D341Med (cell line): ENCODE data around the gene ARPC1A.
A peak's percentile ranks its signal among the peaks of the same experiment; 100 is the strongest.
"Not testable (repeated sequence)": the region's sequence is repeated elsewhere in the genome, so short reads cannot be mapped to it uniquely, and the experiment has no call there.

Experiments used
- DNase-seq: peaks from one replicate; pipeline ENCODE4 v3.0.0; 2012; ENCODE audit warnings: low spot score

ARPC1A gene

DNA sequence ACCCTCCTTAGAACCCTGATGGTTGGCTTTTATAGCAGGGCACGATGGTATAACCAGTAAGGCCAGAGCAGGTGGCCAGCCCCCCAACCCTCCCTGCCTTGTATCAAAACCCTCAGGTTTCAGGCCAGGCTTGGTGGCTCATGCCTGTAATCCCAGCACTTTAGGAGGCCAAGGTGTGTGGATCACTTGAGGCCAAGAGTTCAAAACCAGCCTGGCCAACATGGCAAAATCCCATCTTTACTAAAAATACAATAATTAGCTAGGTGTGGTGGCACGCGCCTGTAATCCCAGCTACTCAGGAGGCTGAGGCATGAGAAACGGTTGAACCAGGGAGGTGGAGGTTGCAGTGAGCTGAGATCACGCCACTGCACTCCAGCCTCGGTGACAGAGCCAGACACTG, 3.0 kb upstream of the ARPC1A start:
- not testable (repeated sequence) for DNase-seq

DNA sequence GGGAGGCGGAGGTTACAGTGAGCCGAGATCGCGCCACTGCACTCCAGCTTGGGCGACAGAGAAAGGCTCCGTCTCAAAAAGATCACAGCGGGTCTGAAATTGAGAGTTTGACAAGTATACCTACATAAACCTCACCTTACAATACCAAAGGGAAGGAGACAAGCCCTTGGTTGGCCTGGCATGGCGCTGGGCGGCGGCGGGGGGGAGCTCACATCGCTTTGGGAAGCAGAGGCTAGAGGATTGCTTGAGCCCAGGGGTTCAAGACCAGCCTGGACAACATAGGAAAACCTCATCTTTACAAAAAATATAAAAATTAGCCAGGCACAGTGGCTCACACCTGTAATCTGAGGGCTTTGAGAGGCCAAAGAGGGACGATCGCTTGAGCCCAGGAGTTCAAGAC, 1.1 kb upstream of the ARPC1A start:
- no peak for DNase-seq

DNA sequence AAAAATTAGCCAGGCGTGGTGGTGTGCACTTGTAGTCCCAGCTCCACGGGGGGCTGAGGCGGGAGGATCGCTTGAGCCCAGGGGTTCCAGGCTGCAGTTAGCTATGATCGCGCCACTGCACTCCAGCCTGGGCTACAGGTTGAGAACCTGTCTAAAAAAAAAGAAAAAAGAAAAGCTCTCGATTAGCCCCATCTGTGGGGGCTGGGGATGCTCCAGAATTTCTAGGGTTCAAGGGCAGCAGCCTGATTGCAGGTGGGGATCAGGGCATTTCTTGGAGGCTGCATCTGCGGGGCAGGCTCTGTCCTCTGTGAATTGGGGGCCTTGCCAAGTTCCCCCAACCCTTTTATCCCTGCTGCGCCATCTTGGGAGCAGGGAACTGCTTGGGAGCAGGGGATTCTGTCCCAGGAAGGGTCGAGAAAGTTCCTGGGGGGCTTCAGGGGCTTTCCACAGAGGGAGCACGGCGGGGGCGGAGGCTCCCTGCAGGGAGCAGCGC, 651 bp upstream of the ARPC1A start:
- peak; percentile 45 for DNase-seq

DNA sequence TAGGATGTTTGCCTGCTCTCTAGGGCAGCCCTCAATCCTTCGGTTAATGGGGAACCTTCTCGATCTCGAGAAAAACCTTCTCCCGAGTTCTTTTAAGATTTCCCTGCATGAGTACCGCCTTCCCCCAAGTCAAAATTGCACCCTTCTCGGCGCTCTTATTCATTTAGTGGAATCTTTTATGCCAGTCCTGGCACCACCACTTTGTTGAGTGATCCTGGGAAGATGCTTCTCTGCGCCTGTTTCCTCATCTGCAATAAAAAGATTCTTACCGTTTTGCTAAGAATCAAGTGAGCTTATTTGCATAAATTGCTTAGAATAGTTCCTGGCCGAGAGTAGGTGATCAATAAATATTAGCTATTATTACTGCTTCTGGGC, 697 bp downstream of the ARPC1A start:
- DNase-seq = peak; percentile 18

DNA sequence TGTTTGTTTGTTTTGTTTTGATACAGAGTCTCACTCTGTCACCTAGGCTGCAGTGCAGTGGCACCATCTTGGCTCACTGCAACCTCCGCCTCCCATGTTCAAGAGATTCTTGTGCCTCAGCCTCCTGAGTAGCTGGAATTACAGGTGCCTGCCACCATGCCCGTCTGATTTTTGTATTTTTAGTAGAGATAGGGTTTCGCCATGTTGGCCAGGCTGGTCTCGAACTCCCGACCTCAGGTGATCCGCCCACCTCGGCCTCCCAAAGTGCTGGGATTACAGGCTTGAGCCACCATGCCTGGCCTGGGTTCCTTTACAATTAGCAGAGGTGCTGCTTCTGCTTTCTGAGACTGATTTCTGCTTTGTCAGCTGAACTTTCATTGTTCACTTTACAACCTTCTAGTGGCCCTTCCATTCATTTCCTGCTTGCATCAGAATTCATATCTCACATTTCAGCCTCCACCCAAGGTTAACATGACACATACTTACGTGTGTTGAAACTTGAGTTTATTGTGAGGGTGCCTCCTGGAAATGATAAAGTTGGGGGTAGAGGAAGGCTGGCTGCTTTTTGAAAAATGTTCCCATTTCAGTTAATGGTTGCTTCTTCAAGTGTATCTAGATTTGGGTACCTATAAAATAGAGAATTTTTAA, 4.7 kb downstream of the ARPC1A start:
- DNase-seq = not testable (repeated sequence)

DNA sequence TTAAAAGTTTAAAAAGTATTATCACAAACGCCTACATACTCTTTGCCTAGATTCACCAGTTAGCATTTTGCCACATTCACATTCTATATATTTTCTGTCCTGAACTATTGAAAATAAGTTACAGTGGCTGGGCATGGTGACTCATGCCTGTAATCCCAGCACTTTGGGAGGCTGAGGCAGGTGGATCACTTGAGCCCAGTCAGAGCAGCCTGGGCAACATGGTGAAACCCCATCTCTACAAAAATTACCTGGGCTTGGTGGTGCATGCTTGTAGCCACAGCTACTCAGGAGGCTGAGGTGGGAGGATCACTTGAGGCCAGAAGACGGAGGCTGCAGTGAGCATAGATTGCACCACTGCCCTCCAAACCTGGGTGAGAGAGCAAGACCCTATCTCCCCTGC, 5.3 kb downstream of the ARPC1A start:
- no peak for DNase-seq

DNA sequence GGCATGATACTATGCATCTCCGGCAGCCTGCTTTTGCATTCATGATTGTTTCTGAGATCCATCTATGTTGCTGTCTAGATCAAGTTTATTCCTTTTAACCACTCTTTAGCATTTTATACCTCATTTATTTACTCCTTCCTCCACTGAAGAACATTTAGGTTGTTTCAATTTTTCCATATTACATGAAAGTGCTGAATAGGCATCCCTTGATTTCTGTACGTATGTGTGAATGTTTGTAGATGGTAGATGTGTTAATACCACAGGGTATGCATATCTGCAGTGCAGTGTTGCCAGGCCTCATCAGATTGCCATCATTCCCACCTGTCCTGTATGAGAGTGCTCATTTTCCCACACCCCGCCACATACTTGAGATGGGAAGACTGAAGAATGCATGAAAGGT, 13.9 kb downstream of the ARPC1A start:
- DNase-seq = no peak

DNA sequence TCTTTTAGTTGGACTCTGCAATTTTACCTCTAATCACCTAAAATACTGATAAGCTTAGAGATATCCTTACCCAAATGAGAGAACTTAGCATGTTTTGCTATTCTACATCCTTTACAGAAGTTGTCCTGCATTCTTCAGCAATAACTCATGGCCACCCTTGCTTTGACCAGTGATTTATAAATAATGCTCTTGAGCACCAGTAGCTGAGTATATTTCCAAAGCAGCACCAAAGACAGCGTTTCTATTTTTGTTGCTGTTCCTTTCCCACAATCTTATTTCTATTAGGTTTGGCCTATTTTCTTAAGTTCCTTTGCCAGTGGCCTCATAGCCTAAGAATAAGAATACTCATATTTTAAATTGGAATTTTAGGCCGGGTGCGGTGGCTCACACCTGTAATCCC, 15.0 kb downstream of the ARPC1A start:
- DNase-seq = no peak

DNA sequence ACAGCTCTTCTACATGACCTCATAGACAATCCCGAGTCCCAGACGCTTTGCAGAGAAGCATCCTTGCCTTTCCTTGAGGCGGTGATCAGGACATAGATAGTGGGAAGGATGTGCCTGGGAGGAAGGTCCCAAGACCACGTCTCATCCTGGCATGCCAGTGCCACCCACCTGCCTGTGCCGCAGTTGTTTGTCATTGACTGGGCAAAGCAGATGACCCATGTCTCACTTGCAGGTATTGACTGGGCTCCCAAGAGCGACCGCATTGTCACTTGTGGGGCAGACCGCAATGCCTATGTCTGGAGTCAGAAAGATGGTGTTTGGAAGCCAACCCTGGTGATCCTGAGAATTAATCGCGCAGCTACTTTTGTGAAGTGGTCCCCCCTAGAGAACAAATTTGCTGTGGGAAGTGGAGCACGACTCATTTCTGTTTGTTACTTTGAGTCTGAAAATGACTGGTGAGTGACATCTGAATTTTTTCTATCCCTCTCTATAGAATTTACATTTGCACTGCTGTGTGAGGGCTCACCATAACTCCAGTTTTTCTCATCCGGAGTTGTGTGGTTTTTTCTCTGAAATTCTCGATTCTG, 18.5 kb downstream of the ARPC1A start:
- DNase-seq = no peak

DNA sequence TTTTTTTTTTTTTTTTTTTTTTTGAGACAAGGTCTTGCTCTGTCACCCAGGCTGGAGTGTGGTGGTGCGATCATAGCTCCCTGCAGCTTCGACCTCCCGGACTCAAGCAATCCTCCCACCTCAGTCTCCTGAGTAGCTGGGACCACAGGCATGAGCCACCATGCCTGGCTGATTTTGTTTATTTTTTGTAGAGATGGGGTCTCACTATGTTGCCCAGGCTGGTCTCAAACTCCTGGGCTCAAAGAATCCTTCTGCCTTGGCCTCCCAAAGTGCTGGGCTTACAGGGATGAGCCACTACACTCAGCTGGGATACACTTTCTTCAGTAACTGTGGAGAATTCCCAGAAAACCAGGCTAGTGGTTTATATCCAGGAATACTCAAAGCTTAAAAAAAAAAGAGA, 24.9 kb downstream of the ARPC1A start:
- not testable (repeated sequence) for DNase-seq

DNA sequence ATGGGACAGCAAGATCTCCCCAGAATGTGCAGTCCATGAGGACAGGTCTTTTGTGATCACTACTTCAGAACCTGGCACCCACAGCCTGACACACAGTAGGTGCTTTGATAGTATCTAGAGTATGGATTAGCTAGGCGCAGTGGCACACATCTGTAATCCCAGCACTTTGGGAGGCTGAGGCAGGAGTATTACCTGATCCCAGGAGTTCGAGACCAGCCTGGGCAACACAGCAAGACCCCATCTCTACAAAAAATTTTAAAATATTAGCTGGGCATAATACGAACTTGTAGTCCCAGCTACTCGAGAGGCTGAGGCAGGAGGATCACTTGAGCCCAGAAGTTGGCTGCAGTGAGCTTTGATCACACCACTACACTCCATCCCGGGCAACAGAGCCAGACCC, 26.5 kb downstream of the ARPC1A start:
- no peak for DNase-seq

DNA sequence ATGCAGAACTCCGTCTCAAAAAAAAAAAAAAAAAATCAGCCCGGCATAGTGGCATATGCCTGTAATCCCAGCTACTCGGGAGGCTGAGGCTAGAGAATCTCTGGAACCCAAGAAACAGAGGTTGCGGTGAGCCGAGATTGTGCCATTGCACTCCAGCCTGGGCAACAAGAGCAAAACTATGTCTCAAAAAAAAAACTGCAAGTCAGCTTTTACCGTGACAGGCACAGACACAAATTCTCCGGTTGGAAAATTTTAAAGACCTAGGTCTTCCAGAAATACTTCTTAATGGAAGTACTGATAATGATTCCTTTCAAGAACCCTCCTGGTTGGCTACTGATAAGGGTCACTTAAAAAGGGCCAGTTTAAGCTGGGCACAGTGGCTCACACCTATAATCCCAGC, 29.4 kb downstream of the ARPC1A start:
- DNase-seq = no peak

DNA sequence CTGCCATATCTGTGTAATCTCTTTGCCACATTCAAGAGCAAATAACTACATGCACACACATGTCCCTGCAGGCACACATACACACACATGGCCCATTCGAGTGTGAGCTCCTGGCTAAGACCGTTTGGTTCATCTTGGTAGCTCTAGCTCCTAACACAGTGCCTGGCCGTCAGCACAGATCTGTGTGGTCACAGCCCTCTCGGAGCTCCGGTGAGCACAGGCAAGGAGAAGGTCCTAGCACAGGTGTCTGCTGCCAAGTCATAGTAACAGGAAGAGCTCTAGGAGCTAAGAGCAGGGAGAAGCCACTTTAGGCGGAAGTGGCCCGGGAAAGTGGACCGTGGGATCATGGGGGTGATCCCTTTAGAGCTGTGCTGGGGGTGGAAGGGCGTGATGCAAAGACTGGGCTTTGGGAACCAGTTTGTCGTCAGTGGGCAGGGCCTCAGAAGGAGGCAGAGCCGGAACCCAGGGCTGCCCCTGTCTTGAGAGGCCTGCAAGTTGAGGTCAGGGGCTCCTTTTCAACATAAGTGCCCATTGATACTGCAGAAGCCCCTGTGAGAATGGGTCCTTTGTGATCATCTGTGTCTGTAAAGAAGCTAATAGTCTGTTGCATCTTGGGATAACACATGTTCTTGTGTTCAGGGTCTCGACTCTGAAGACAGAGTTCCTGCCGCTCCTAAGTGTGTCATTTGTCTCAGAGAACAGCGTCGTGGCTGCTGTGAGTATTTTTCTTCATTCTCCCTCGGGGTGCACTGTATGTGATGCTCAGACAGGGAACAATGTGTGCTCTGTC, 32.2 kb downstream of the ARPC1A start:
- no peak for DNase-seq

DNA sequence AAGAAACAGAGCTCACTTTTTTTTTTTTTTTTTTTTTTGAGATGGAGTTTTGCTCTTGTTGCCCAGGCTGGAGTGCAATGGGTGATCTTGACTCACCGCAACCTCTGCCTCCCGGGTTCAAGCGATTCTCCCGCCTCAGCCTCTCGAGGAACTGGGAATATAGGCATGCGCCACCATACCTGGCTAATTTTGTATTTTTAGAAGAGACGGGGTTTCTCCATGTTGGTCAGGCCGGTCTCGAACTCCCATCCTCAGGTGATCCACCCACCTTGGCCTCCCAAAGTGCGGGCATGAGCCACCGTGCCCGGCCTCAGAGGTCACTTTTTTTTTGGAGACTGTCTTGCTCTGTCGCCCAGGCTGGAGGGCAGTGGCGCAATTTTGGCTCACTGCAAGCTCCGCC, 32.8 kb downstream of the ARPC1A start:
- not testable (repeated sequence) for DNase-seq

DNA sequence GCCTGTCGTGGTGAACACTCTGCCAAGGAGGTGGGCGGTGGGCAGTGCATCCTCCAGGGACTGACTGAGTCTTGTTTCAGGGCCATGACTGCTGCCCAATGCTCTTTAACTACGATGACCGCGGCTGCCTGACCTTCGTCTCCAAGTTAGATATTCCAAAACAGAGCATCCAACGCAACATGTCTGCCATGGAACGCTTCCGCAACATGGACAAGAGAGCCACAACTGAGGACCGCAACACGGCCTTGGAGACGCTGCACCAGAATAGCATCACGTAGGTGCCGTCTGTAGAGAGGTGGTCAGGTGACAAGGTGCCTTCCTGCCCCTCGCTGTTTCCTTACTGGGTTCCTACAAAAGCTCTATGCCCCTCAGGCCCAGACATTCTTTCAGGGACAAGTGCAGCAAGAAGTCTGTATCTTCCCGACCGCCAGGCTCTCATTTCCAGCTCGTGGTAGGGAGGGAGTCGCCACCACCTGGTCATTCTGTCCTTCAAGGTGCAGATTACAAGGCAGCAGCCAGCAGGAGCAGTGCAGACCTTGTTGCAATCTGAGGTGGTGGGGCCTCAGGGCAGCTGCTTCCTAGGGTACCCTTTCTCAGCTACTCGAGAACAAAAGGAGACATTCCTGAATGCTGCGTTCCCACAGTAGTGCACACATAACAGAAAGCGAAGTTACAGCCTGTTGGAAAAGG, 33.9 kb downstream of the ARPC1A start:
- DNase-seq = peak; percentile 21

DNA sequence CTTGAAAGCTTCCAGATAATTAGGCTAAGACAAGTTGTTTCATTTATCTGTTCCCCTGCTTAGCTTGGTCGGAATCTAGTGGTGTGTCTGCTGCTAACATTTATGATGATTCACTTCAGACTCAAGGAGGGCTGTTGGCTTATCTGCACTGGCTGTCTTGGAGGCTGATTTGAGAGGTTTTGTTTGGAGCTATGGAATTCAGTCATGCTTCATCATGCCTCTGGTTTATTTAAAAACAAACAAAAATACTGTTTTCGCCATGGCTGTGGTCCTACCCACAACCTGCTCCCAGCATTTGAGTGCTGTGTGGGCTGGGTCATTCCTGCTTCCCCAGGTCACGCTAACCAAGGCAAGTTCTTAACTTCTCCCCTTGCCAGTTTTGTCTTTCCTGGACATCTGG, 37.1 kb downstream of the ARPC1A start:
- no peak for DNase-seq

DNA sequence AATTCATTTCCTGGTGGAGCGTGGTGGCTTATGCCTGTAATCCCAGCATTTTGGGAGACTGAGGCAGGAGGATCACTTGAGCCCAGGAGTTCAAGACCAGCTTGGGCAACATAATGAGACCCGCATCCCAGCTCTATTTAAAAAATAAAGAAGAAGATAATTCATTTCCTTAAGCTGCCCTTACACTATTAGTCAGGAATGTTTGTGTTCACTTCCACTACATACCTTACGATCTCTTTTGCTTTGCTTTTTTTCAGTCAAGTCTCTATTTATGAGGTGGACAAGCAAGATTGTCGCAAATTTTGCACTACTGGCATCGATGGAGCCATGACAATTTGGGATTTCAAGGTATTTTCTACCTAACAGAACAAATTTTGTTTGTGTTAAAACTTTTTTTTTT, 37.6 kb downstream of the ARPC1A start:
- no peak for DNase-seq

DNA sequence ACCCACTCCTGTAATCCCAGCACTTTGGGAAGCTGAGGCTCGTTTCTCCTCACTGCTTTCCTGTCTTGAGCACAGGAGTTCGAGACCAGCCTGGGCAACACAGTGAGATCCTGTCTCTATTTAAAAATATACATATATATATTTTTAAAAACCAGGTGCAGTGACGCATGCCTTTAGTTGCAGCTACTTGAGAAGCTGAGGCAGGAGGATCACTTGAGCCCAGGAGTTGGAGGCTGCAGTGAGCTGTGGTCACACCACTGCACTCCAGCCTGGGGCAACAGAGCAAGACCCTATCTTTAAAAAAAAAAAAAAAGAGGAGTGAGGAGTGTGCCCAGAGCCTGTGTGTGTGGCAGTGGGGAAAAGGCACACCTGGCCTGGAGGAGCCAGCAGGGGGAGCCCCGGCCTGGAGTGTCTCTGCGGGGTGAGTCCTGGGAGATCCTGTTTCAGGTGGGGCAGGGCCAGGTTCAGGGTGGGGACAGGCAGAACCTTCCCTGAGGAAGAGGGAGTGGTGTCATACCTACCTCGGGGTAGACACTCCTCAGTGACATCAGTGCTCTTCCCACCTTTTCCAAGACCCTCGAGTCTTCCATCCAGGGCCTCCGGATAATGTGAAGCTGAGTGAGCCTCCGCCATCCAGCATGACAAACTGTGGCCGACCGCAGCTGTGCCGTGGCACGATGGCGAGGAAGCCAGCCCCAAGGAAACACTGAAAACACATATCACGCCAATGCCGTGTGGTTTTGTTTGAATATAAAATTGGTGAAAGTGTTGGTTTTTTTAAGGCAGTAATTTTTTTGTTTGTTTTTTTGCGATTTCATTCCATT, 39.8 kb downstream of the ARPC1A start:
- DNase-seq = peak; percentile 84

DNA sequence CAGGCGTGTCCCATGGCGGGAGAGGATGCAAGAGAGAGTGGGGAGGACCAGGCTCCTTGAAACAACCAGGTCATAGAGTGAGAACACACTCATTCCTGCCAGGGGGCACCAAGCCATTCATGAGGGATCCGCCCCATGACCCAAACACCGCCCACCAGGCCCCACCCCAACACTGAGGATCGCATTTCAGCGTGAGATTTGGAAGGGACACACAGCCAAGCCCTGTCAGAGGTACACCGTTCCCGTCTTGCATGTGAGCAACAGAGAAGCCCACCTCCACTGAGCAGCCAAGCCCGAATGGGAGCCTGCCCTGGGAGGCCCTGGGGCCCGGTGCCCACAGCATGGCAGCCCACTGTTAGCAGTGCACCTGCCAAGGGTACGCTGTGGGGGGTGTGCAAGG, 40.9 kb downstream of the ARPC1A start:
- peak; percentile 28 for DNase-seq

DNA sequence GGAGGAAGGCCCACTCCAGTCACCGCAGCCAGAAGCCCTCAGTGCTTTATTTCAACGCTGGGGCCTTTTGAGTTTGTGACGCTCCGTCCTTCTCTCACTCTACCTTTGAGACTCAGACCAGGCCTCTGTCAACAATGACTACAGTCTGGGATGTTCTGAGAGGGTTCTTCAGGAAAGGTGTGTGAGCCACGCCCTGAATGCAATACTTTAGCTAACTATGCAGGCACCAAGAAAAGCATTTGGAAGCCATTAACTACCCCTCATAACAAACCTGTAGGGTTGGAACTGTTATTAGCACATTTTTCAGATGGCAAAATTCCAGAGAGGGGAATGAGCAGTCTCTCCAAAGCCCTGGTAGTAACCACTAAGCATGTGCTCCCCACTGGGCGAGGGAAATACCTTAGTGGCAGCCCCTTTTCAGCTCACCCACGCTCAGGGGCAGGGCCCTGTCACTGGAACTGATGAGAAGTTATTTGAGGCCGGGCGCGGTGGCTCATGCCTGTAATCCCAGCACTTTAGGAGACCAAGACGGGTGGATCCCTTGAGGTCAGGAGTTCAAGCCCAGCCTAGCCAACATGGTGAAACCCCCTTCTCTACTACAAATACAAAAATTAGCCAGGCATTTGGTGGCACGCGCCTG, 43.2 kb downstream of the ARPC1A start:
- no peak for DNase-seq

DNA sequence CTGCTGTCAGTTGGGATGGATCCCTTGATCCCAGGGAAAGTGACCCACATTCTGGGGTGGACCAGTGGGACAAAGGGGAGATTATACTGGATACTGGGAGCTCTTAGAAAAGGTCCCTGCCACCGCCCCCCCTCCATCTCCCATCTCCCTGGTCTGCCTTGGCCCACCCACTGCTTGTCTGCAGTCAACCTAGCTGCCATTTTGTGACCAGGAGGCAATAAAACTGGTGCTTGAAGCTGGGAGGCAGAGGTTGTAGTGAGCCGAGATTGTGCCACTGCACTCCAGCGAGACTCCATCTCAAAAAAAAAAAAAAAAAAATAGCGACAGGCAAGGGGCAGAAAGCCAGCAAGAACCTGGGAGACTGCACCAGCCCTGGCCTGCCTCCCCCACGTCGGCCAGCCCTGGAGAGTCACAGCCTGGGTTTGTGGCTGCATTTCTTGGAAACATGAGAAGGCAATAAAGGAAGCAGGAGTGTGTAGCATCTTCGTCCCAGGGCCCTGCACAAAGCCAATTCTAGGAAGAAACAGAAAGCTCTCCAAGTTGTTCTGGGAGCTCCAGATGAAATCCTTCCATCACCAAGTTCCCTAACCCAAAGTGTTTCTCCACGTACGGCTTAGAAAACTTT, 44.2 kb downstream of the ARPC1A start:
- DNase-seq = peak; percentile 14
